HEK293 (cell line): ENCODE results near the gene ZSCAN9.

Source experiments
- TCF7L2 ChIP-seq: IDR thresholded peaks from 2 replicates; pipeline ENCODE4 v1.6.1; 2011; ENCODE audit warnings: low read depth, mild to moderate bottlenecking, inconsistent platforms, low read length, moderate library complexity, borderline replicate concordance
- YY1 ChIP-seq: fragments of 450-650 bp; formaldehyde crosslinking; IDR thresholded peaks from 2 replicates; pipeline ENCODE4 v1.5.1; 2018; ENCODE audit warnings: missing biosample characterization, missing genetic modification characterization
- ZBTB21 ChIP-seq: fragments of 450-650 bp; formaldehyde crosslinking; IDR thresholded peaks from 2 replicates; pipeline ENCODE4 v1.5.1; 2017; ENCODE audit warnings: missing biosample characterization, missing genetic modification characterization
- ZNF112 ChIP-seq: fragments of 450-650 bp; formaldehyde crosslinking; IDR thresholded peaks from 2 replicates; pipeline ENCODE4 v1.5.0; 2017; ENCODE audit warnings: missing biosample characterization, missing genetic modification characterization
- ZNF302 ChIP-seq: fragments of 450-650 bp; formaldehyde crosslinking; IDR thresholded peaks from 2 replicates; pipeline ENCODE4 v1.5.1; 2016; ENCODE audit warnings: missing biosample characterization, missing genetic modification characterization, low read depth
- ZNF544 ChIP-seq: fragments of 450-650 bp; formaldehyde crosslinking; IDR thresholded peaks from 2 replicates; pipeline ENCODE4 v1.5.0; 2017; ENCODE audit warnings: missing biosample characterization, missing genetic modification characterization
- ZNF549 ChIP-seq: fragments of 450-650 bp; IDR thresholded peaks from 2 replicates; pipeline ENCODE4 v1.5.1; 2018; ENCODE audit warnings: missing biosample characterization, missing genetic modification characterization, mild to moderate bottlenecking, inconsistent platforms, moderate library complexity
- ZNF768 ChIP-seq: fragments of 450-650 bp; formaldehyde crosslinking; IDR thresholded peaks from 2 replicates; pipeline ENCODE4 v1.5.1; 2018; ENCODE audit warnings: missing biosample characterization, mild to moderate bottlenecking, missing genetic modification characterization
- TF ChIP-seq, protein P1 (sequence below): fragments of 450-650 bp; formaldehyde crosslinking; IDR thresholded peaks from 2 replicates; pipeline ENCODE4 v1.5.1; 2016; ENCODE audit warnings: missing biosample characterization, missing genetic modification characterization
- TF ChIP-seq, protein P2 (sequence below): fragments of 450-650 bp; formaldehyde crosslinking; IDR thresholded peaks from 2 replicates; pipeline ENCODE4 v1.5.1; 2016; ENCODE audit warnings: missing biosample characterization, missing genetic modification characterization, low read depth
- TF ChIP-seq, protein P3 (sequence below): fragments of 450-650 bp; formaldehyde crosslinking; IDR thresholded peaks from 2 replicates; pipeline ENCODE4 v1.5.1; 2016; ENCODE audit warnings: missing biosample characterization, missing genetic modification characterization
- TF ChIP-seq, protein P4 (sequence below): fragments of 450-650 bp; formaldehyde crosslinking; IDR thresholded peaks from 2 replicates; pipeline ENCODE4 v1.5.1; 2017; ENCODE audit warnings: missing biosample characterization, missing genetic modification characterization

DNA sequence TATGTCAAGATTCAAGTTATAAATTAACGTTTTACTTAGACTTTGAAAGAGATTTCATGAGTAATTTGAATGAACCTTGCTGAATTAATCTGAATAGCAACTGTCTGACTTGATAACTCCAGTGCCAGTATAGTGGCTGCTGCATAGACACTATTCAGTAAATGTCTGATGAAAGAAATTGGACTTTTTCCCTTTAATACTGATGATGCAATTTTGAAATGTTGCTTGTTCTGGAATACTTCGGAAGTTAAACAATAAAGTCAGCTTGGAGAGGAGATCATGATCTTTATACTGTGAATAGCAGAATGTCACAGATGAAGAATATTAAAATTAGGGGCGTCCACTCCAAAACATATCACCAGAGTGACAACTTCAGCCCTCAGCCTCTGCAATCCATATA, 52.7 kb downstream of the ZSCAN9 start:
- TF ChIP-seq, protein P1, sequence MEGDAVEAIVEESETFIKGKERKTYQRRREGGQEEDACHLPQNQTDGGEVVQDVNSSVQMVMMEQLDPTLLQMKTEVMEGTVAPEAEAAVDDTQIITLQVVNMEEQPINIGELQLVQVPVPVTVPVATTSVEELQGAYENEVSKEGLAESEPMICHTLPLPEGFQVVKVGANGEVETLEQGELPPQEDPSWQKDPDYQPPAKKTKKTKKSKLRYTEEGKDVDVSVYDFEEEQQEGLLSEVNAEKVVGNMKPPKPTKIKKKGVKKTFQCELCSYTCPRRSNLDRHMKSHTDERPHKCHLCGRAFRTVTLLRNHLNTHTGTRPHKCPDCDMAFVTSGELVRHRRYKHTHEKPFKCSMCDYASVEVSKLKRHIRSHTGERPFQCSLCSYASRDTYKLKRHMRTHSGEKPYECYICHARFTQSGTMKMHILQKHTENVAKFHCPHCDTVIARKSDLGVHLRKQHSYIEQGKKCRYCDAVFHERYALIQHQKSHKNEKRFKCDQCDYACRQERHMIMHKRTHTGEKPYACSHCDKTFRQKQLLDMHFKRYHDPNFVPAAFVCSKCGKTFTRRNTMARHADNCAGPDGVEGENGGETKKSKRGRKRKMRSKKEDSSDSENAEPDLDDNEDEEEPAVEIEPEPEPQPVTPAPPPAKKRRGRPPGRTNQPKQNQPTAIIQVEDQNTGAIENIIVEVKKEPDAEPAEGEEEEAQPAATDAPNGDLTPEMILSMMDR, result no peak
- no peak for TF ChIP-seq YY1 (tag by site-specific recombination)
- TF ChIP-seq ZNF768 (tag by site-specific recombination), result no peak
- no peak for TF ChIP-seq ZNF112 (tag by site-specific recombination)
- no peak for TF ChIP-seq ZNF544 (tag by site-specific recombination)
- TF ChIP-seq, protein P2, sequence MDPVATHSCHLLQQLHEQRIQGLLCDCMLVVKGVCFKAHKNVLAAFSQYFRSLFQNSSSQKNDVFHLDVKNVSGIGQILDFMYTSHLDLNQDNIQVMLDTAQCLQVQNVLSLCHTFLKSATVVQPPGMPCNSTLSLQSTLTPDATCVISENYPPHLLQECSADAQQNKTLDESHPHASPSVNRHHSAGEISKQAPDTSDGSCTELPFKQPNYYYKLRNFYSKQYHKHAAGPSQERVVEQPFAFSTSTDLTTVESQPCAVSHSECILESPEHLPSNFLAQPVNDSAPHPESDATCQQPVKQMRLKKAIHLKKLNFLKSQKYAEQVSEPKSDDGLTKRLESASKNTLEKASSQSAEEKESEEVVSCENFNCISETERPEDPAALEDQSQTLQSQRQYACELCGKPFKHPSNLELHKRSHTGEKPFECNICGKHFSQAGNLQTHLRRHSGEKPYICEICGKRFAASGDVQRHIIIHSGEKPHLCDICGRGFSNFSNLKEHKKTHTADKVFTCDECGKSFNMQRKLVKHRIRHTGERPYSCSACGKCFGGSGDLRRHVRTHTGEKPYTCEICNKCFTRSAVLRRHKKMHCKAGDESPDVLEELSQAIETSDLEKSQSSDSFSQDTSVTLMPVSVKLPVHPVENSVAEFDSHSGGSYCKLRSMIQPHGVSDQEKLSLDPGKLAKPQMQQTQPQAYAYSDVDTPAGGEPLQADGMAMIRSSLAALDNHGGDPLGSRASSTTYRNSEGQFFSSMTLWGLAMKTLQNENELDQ (tag by site-specific recombination), result no peak
- TF ChIP-seq, protein P3, sequence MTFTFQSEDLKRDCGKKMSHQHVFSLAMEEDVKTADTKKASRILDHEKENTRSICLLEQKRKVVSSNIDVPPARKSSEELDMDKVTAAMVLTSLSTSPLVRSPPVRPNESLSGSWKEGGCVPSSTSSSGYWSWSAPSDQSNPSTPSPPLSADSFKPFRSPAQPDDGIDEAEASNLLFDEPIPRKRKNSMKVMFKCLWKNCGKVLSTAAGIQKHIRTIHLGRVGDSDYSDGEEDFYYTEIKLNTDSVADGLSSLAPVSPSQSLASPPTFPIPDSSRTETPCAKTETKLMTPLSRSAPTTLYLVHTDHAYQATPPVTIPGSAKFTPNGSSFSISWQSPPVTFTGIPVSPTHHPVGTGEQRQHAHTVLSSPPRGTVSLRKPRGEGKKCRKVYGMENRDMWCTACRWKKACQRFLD (tag by site-specific recombination), result no peak
- TF ChIP-seq, protein P4, sequence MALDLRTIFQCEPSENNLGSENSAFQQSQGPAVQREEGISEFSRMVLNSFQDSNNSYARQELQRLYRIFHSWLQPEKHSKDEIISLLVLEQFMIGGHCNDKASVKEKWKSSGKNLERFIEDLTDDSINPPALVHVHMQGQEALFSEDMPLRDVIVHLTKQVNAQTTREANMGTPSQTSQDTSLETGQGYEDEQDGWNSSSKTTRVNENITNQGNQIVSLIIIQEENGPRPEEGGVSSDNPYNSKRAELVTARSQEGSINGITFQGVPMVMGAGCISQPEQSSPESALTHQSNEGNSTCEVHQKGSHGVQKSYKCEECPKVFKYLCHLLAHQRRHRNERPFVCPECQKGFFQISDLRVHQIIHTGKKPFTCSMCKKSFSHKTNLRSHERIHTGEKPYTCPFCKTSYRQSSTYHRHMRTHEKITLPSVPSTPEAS (tag by site-specific recombination), result no peak
- no peak for TF ChIP-seq ZNF302 (tag by site-specific recombination)
- TF ChIP-seq ZNF549 (tag by site-specific recombination), result no peak
- TF ChIP-seq TCF7L2, result no peak
- no peak for TF ChIP-seq ZBTB21 (tag by site-specific recombination)
